CD4-positive, alpha-beta T cell (primary cell): ENCODE measurements around the gene PHF3. TPM values are rescaled to one million over a fixed set of nuclear protein-coding genes. Genes with fewer than 3 reads are reported as not detected.

ENCODE experiments used
- ATAC-seq: fragments of 200-7000 bp; cut with Tn5 transposase; one replicate; pipeline ENCODE4 v1.10.0; 2022; ENCODE audit warnings: mild to moderate bottlenecking; ENCODE audit not compliant: poor library complexity
- CTCF ChIA-PET: fragments of 350-600 bp; sonication (Branson Sonifier 250); formaldehyde crosslinking; loops from one replicate; lab custom pipeline; 2021; ENCODE audit warnings: antibody characterized with exemption, inconsistent platforms; lab: Charles Lee
- POLR2A ChIA-PET: fragments of 350-600 bp; sonication (Branson Sonifier 250); formaldehyde crosslinking; loops from one replicate; lab custom pipeline; 2021; ENCODE audit warnings: antibody characterized with exemption, inconsistent platforms; lab: Charles Lee
- DNase-seq, 14 experiments: peaks; one replicate each; pipeline ENCODE4 v3.0.0-alpha.2; 2013 to 2020; ENCODE audit warnings: mixed read lengths in 2 of 14
- H3K27ac ChIP-seq, 2 donors: one replicate each; pipeline versions ENCODE4 v1.5.1 to v1.7.0; 2013; ENCODE audit warnings: low read length in 2 of 2, low read depth in 1 of 2, mild to moderate bottlenecking in 1 of 2
- H3K27me3 ChIP-seq, 2 experiments: 1 replicate in 1 of 2; 2 replicates in 1 of 2; pipeline versions ENCODE4 v1.6.1 to v1.7.0; 2013; ENCODE audit warnings: low read length in 2 of 2, control low read depth in 1 of 2, mild to moderate bottlenecking in 1 of 2, moderate library complexity in 1 of 2; ENCODE audit not compliant: insufficient read depth in 2 of 2, control insufficient read depth in 1 of 2
- H3K36me3 ChIP-seq: one replicate; pipeline ENCODE4 v1.6.1; 2013; ENCODE audit warnings: low read length, control low read depth; ENCODE audit not compliant: insufficient read depth
- H3K4me1 ChIP-seq: one replicate; pipeline ENCODE4 v1.6.1; 2013; ENCODE audit warnings: low read length, control low read depth; ENCODE audit not compliant: insufficient read depth
- H3K4me3 ChIP-seq: one replicate; pipeline ENCODE4 v1.5.1; 2013; ENCODE audit warnings: mild to moderate bottlenecking, low read length, moderate library complexity
- H3K9me3 ChIP-seq, 2 experiments: 1 replicate in 1 of 2; 2 replicates in 1 of 2; pipeline versions ENCODE4 v1.6.1 to v1.7.0; 2013; ENCODE audit warnings: low read length in 2 of 2, mild to moderate bottlenecking in 2 of 2, control low read depth in 1 of 2, moderate library complexity in 1 of 2; ENCODE audit not compliant: control insufficient read depth in 1 of 2, insufficient read depth in 1 of 2
- H3K27ac Mint-ChIP-seq: one replicate; pipeline ENCODE4 v1.8.0; 2020; ENCODE audit warnings: mixed read lengths
- H3K27me3 Mint-ChIP-seq: one replicate; pipeline ENCODE4 v1.8.0; 2021; ENCODE audit warnings: mixed read lengths
- H3K36me3 Mint-ChIP-seq: one replicate; pipeline ENCODE4 v1.8.0; 2021; ENCODE audit warnings: low read depth, mixed read lengths
- H3K4me1 Mint-ChIP-seq: one replicate; pipeline ENCODE4 v1.8.0; 2021; ENCODE audit warnings: low read depth, mixed read lengths
- H3K4me3 Mint-ChIP-seq: one replicate; pipeline ENCODE4 v1.8.0; 2020; ENCODE audit warnings: mild to moderate bottlenecking, mixed read lengths
- H3K9me3 Mint-ChIP-seq: one replicate; pipeline ENCODE4 v1.8.0; 2020; ENCODE audit warnings: mixed read lengths
- CTCF ChIP-seq: fragments of 200-600 bp; IDR thresholded peaks from one replicate; pipeline ENCODE4 v1.8.0; 2022; ENCODE audit warnings: antibody characterized with exemption, mild to moderate bottlenecking
- intact Hi-C, 2 experiments: fragments of 100-400 bp; cut with DNase I in 1 of 2; cut with micrococcal nuclease in 1 of 2; formaldehyde crosslinking; loops; one replicate each; pipeline versions ENCODE4 v1.15.1 to v1.9.0; 2023 to 2025; cut with DNase I, micrococcal nuclease
- total RNA-seq, 174 experiments: library from RNA in 2 of 174; stranded (reverse) in 2 of 174; gene quantifications; one replicate each; pipeline ENCODE4 v1.2.3 and lab custom pipeline; 2021 to 2026

The PHF3 gene
- total RNA-seq, 2 experiments from 2014 or later: 125 to 136 TPM

GRCh38 chr6:63709148-63709547, 73.5 kb downstream of the PHF3 start:
- ATAC-seq (no peak), DNase-seq (no peak)
- Histone ChIP-seq H3K27ac (no peak overlapping the region), H3K9me3 (no peaks in the 10 kb centered on the region), H3K36me3 (peaks cover 79% of the 10 kb centered on the region), H3K4me1 (no peaks in the 10 kb centered on the region), H3K4me3 (no peak overlapping the region), H3K27me3 (no peaks in the 10 kb centered on the region)
- intact Hi-C loops: loop anchor here (5.0 kb wide), 2 partner anchors 72 to 122 kb away; partner anchors contain the start of gene PHF3 (in 1 of the 2)
- TF ChIP-seq CTCF: no peak
- Mint-ChIP-seq H3K4me1 (peaks cover 6% of the 10 kb centered on the region), H3K9me3 (no peaks in the 10 kb centered on the region), H3K27ac (peak overlapping the region; percentile 56), H3K36me3 (peaks cover 92% of the 10 kb centered on the region), H3K4me3 (no peak overlapping the region), H3K27me3 (no peaks in the 10 kb centered on the region)
- ChIA-PET CTCF (interaction anchor here (1.0 kb wide), 1 partner anchor 110 kb away, joined by 4 read pairs; no protein-coding TSS in a partner anchor), POLR2A (no interaction called here)

GRCh38 chr6:63713332-63713731, 77.7 kb downstream of the PHF3 start:
- H3K36me3 Mint-ChIP-seq: peaks cover 64% of the 10 kb centered on the region
- no peaks in the 10 kb centered on the region for H3K27me3 ChIP-seq
- H3K4me3 Mint-ChIP-seq: no peak overlapping the region
- no peaks in the 10 kb centered on the region for H3K27me3 Mint-ChIP-seq
- no peaks in the 10 kb centered on the region for H3K9me3 ChIP-seq
- no peak overlapping the region for H3K4me3 ChIP-seq
- ChIA-PET CTCF (no interaction called here), POLR2A (no interaction called here)
- no peak for DNase-seq
- no peaks in the 10 kb centered on the region for H3K4me1 ChIP-seq
- no peak overlapping the region for H3K27ac ChIP-seq
- no peak for ATAC-seq
- H3K9me3 Mint-ChIP-seq: no peaks in the 10 kb centered on the region
- TF ChIP-seq CTCF: no peak
- peaks cover 13% of the 10 kb centered on the region for H3K4me1 Mint-ChIP-seq
- H3K36me3 ChIP-seq: peaks cover 49% of the 10 kb centered on the region
- intact Hi-C loops: no loop called here
- no peak overlapping the region for H3K27ac Mint-ChIP-seq

GRCh38 chr6:63714091-63714490, 78.5 kb downstream of the PHF3 start:
- Histone ChIP-seq H3K27me3 (no peaks in the 10 kb centered on the region), H3K4me1 (no peaks in the 10 kb centered on the region), H3K4me3 (no peak overlapping the region), H3K27ac (no peak overlapping the region), H3K36me3 (peaks cover 43% of the 10 kb centered on the region), H3K9me3 (no peaks in the 10 kb centered on the region)
- Mint-ChIP-seq H3K4me3 (no peak overlapping the region), H3K9me3 (no peaks in the 10 kb centered on the region), H3K27me3 (no peaks in the 10 kb centered on the region), H3K4me1 (peaks cover 13% of the 10 kb centered on the region), H3K36me3 (peaks cover 57% of the 10 kb centered on the region), H3K27ac (no peak overlapping the region)
- ATAC-seq: no peak
- no peak for TF ChIP-seq CTCF
- no peak for DNase-seq
- ChIA-PET CTCF (interaction anchor here (1.5 kb wide), 1 partner anchor 115 kb away, joined by 6 read pairs; no protein-coding TSS in a partner anchor), POLR2A (no interaction called here)
- intact Hi-C loops: no loop called here
